DMS153 (cell line): ENCODE measurements around the gene GAP43.

ENCODE experiments used
- DNase-seq: peaks from one replicate; lab custom pipeline; 2025; lab: John Stamatoyannopoulos, UW

The GAP43 gene

GRCh38 chr3:115766587-115767482 is 143.5 kb downstream of the GAP43 start:
- no peak for DNase-seq

GRCh38 chr3:115768661-115769060 is 145.4 kb downstream of the GAP43 start:
- no peak for DNase-seq
